ENCODE measurements around the gene VSTM2B. TPM values are rescaled to one million over a fixed set of nuclear protein-coding genes. Genes with fewer than 3 reads are reported as not detected.

Gene VSTM2B
- total RNA-seq, 1 experiment from 2014 or later: 0.31 TPM

DNA sequence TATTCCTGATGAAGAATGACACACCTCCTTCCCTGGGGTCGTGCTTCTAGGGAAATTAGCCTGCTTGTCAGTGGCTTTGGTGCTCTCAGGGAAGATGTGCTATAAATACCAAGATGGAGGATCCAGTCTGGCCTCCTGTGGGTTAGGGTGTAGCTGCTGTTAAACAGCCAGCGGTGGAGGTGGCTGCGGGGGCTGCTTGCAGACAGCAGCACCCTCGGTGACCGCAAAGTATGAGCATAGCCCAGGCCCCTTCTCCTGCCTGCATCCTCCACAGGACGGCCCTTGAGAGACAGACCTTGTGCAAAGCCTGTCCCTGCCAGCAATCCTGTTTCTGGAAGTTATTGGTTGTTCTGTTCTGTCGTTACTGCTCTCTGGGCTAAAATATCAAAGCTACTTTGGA is 11.4 kb downstream of the VSTM2B start:
- H3K27ac Mint-ChIP-seq: no peak overlapping the region
- H3K9me3 Mint-ChIP-seq: no peaks in the 10 kb centered on the region; a peak in 1 of 5 replicates
- Histone ChIP-seq H2AFZ (ENCODE audit: low read length) (no peak overlapping the region), H3K14ac (ENCODE audit: insufficient read depth, low read length) (no peak overlapping the region), H3K4me2 (ENCODE audit: insufficient read depth, insufficient read length, low read length) (no peak overlapping the region), H3T11ph (ENCODE audit: low read length) (no peak overlapping the region), H3K23ac (ENCODE audit: insufficient read length, low read depth, low read length) (no peak overlapping the region), H4K5ac (ENCODE audit: insufficient read length, low read depth, low read length) (no peak overlapping the region), H2BK15ac (ENCODE audit: low read depth, low read length) (no peak overlapping the region), H2BK120ac (ENCODE audit: low read depth, low read length, poor library complexity, severe bottlenecking) (no peak overlapping the region), H3K4me1 (ENCODE audit: insufficient read depth, low read length) (no peaks in the 10 kb centered on the region), H3K9ac (ENCODE audit: extremely low read depth, insufficient read length, low read length) (no peak overlapping the region), H2BK12ac (ENCODE audit: insufficient read length, low read depth, low read length) (no peak overlapping the region), H3K79me1 (ENCODE audit: insufficient read depth, low read depth, low read length, poor library complexity, severe bottlenecking) (no peaks in the 10 kb centered on the region), H3K4ac (ENCODE audit: low read depth, low read length) (no peak overlapping the region), H2AK5ac (ENCODE audit: insufficient read length, low read length) (no peak overlapping the region), H2BK20ac (ENCODE audit: low read depth, low read length, poor library complexity, severe bottlenecking) (no peak overlapping the region), H4K20me1 (ENCODE audit: control insufficient read depth, insufficient read depth, insufficient read length) (no peaks in the 10 kb centered on the region), H3K56ac (ENCODE audit: insufficient read length, low read depth, low read length) (no peak overlapping the region), H3K18ac (ENCODE audit: insufficient read length, low read depth, low read length) (no peak overlapping the region), H4K8ac (replicated peaks; ENCODE audit: insufficient read length, low read depth, low read length) (no peak overlapping the region), H3K23me2 (ENCODE audit: insufficient read length, low read depth, low read length, poor library complexity, severe bottlenecking) (no peaks in the 10 kb centered on the region), H3K79me2 (ENCODE audit: insufficient read depth, low read length) (no peaks in the 10 kb centered on the region), H3K9me3 (ENCODE audit: control insufficient read depth, low read depth, low read length) (no peaks in the 10 kb centered on the region), H3K27ac (ENCODE audit: insufficient read length, low read depth, low read length) (no peak overlapping the region), H3K27me3 (ENCODE audit: insufficient read depth, low read length) (no peaks in the 10 kb centered on the region; the same call in 1 of the 2 replicates), H2BK5ac (ENCODE audit: insufficient read length, low read length) (no peak overlapping the region), H4K91ac (ENCODE audit: insufficient read length, low read depth, low read length) (no peak overlapping the region)
- no peak overlapping the region for H3K4me3 Mint-ChIP-seq
- no CpG with 5 or more reads among the region's 7 CpGs for WGBS (ENCODE audit: extremely low coverage, insufficient read length, low lambda C conversion rate)
- H3K4me1 Mint-ChIP-seq: peaks cover 15 to 19% of the 10 kb centered on the region in 2 experiments; a peak in 3 of 4 replicates
- TF ChIP-seq, protein P1, sequence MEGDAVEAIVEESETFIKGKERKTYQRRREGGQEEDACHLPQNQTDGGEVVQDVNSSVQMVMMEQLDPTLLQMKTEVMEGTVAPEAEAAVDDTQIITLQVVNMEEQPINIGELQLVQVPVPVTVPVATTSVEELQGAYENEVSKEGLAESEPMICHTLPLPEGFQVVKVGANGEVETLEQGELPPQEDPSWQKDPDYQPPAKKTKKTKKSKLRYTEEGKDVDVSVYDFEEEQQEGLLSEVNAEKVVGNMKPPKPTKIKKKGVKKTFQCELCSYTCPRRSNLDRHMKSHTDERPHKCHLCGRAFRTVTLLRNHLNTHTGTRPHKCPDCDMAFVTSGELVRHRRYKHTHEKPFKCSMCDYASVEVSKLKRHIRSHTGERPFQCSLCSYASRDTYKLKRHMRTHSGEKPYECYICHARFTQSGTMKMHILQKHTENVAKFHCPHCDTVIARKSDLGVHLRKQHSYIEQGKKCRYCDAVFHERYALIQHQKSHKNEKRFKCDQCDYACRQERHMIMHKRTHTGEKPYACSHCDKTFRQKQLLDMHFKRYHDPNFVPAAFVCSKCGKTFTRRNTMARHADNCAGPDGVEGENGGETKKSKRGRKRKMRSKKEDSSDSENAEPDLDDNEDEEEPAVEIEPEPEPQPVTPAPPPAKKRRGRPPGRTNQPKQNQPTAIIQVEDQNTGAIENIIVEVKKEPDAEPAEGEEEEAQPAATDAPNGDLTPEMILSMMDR (conservative IDR thresholded peaks at IDR 0.05): no peak
- peaks cover 62% of the 10 kb centered on the region for H3K27me3 Mint-ChIP-seq (ENCODE audit: low read depth)
- no peaks in the 10 kb centered on the region for H3K36me3 Mint-ChIP-seq (ENCODE audit: insufficient read depth in 1 of 3, low read depth in 3 of 3)
- peak; percentile 12 for DNase-seq
